ENCODE measurements around the gene STOX2.

DNA sequence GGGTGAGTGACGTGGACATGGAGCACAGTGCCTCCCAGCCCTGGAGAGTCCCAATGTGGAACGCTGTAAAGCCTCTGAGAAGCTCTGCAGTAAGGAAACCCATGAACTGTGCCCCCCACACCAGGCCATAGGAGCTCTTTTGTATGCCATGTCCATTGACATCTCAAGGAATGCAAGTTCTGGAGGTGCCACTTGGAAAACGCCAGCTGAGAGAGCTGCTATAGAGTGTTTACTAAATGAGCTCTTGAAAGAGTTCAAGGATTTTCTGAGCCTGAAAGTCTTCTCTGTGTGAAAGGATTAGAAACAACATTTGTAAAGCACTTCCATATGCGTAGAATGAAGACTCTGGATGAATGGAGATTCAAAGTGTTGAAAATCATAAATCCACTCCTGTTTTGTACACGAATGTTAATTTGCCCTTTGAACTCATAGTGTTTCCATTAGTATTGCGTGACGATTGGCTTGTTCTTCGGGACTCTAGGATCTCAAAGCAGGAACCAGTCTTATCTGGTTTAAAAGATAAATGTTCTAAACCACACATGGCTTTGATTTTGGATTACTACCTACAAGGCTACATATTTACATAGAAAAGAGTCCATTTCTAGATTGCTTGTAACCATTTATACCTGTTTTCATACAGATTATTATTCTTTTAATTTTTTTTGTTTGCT lies 41.8 kb upstream of the STOX2 start:
- TF ChIP-seq TCF12 (IDR thresholded peaks at IDR 0.05): no peak
- no peak for TF ChIP-seq SIN3A (IDR thresholded peaks at IDR 0.05; ENCODE audit: borderline replicate concordance, low read depth, low read length)
- TF ChIP-seq, protein P1, sequence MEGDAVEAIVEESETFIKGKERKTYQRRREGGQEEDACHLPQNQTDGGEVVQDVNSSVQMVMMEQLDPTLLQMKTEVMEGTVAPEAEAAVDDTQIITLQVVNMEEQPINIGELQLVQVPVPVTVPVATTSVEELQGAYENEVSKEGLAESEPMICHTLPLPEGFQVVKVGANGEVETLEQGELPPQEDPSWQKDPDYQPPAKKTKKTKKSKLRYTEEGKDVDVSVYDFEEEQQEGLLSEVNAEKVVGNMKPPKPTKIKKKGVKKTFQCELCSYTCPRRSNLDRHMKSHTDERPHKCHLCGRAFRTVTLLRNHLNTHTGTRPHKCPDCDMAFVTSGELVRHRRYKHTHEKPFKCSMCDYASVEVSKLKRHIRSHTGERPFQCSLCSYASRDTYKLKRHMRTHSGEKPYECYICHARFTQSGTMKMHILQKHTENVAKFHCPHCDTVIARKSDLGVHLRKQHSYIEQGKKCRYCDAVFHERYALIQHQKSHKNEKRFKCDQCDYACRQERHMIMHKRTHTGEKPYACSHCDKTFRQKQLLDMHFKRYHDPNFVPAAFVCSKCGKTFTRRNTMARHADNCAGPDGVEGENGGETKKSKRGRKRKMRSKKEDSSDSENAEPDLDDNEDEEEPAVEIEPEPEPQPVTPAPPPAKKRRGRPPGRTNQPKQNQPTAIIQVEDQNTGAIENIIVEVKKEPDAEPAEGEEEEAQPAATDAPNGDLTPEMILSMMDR (IDR thresholded peaks at IDR 0.05): no peak
- no peak for TF ChIP-seq POLR2AphosphoS5 (IDR thresholded peaks at IDR 0.05; ENCODE audit: low read depth, low read length)
- TF ChIP-seq PBX3 (IDR thresholded peaks at IDR 0.05): no peak

All from SK-N-SH (cell line).